ENCODE data around the gene LCLAT1.

- no peak for TF ChIP-seq POLR2AphosphoS5 (IDR thresholded peaks at IDR 0.05; ENCODE audit: low read depth)
- no peak for TF ChIP-seq CTCF (IDR thresholded peaks at IDR 0.05; ENCODE audit: insufficient read depth, low read length)
- no peak for TF ChIP-seq SPI1 (IDR thresholded peaks at IDR 0.05; ENCODE audit: borderline replicate concordance, low read depth)
Observed at GRCh38 chr2:30684026-30684425, 237.0 kb downstream of the LCLAT1 start.

Measured in HL-60 (cell line).